ENCODE results near the gene CEP85. TPM values are rescaled to one million over a fixed set of nuclear protein-coding genes. Genes with fewer than 3 reads are reported as not detected.

Gene CEP85
- total and polyA plus RNA-seq, 9 of the 15 experiments (the other 6 are each of a cell fraction or from before 2014, with no cell fraction given), result 42.1 to 140 (median 92.6) TPM

DNA sequence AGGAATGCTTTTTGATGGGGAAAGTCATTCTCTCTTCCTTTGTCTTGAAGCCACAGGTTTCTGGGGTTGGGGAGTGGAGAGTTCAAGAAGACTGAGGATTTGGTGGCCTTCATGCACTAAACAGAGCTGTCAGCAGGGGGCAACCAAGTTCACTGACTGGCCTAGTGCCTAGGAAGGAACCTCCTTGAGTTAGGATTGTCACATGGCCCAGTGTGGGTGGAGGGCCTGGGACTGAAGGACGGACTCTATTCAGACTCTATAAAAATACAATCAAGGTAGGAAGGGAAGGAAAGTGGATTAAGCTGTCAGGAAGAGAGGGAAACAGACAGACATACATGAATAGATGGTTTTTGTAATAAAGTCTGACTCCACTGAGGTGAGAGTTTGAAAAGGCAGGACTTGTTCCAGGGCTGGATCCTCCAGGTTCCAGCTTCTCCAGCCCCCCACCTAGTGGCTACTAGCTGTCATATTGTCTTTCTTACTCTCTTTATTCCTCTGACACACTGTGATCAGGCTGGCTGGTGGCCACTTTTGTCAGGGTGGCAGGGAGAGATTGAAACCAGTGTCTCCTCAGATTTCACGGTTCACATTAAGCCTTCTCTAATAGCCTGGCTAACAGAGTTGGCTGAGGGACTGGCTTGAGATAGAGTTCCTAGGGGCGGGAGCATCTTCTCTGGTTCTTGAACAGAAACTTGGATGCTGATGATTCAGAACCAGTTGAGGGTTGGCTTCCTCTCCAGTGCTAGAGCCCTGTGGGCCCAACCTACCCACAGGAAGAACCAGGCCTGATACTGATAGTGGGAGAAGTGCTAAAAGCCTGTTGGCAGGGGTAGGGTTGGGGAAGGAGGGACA lies 41.8 kb downstream of the CEP85 start (continued):
- TF ChIP-seq MLLT1 (IDR thresholded peaks at IDR 0.05) (no peak; a peak in 1 of 4 replicates), ZNF212 (CRISPR knock-in tag; IDR thresholded peaks at IDR 0.05) (no peak), ZNF76 (CRISPR knock-in tag; IDR thresholded peaks at IDR 0.05; ENCODE audit: borderline replicate concordance) (no peak), E2F8 (IDR thresholded peaks at IDR 0.05; ENCODE audit: low read depth, partially characterized antibody) (peak; percentile 43), KDM2B (CRISPR knock-in tag; IDR thresholded peaks at IDR 0.05) (no peak), NONO (IDR thresholded peaks at IDR 0.05; ENCODE audit: low read depth in 2 of 2, low read length in 1 of 2) (peak in 1 of 2 experiments; percentile 52; a peak in 1 of 4 replicates), MTA2 (IDR thresholded peaks at IDR 0.05; ENCODE audit: low read depth) (no peak), MAFG (tag; conservative IDR thresholded peaks at IDR 0.05) (no peak), EHMT2 (IDR thresholded peaks at IDR 0.05) (no peak), CEBPG (CRISPR knock-in tag; IDR thresholded peaks at IDR 0.05) (no peak), CEBPG (tag; conservative IDR thresholded peaks at IDR 0.05 in 1 of 2, IDR thresholded peaks at IDR 0.05 in 1 of 2) (no peak), RFX5 (IDR thresholded peaks at IDR 0.05; ENCODE audit: low read depth, low read length) (no peak), RAD21 (CRISPR knock-in tag; conservative IDR thresholded peaks at IDR 0.05 in 1 of 2, IDR thresholded peaks at IDR 0.05 in 1 of 2) (peak; percentile 91 to 93), POU5F1 (IDR thresholded peaks at IDR 0.05; ENCODE audit: borderline replicate concordance, low read depth, low read length, partially characterized antibody) (no peak), ARID3B (CRISPR knock-in tag; IDR thresholded peaks at IDR 0.05; ENCODE audit: borderline replicate concordance) (no peak), PHB2 (IDR thresholded peaks at IDR 0.05; ENCODE audit: low read depth) (no peak), TOE1 (IDR thresholded peaks at IDR 0.05; ENCODE audit: borderline replicate concordance) (peak; percentile 67), TOE1 (CRISPR knock-in tag; IDR thresholded peaks at IDR 0.05; ENCODE audit: borderline replicate concordance, low read depth) (peak; percentile 85; the same call in 1 of the 2 replicates), ZNF184 (CRISPR knock-in tag; IDR thresholded peaks at IDR 0.05) (no peak), NCOR1 (IDR thresholded peaks at IDR 0.05) (peak; percentile 30; the same call in 1 of the 2 replicates), HSF4 (CRISPR knock-in tag; IDR thresholded peaks at IDR 0.05; ENCODE audit: borderline replicate concordance) (peak; percentile 28; the same call in 1 of the 2 replicates), SP2 (IDR thresholded peaks at IDR 0.05; ENCODE audit: extremely low read depth, low read depth, low read length, poor library complexity, severe bottlenecking) (no peak)

Measured in K562 (cell line).